CD14-positive monocyte (primary cell): ENCODE data around the gene BDKRB2. TPM values are rescaled to one million over a fixed set of nuclear protein-coding genes. Genes with fewer than 3 reads are reported as not detected.

Experiments used
- DNase-seq, 3 donors: peaks; one replicate each; pipeline ENCODE4 v3.0.0-alpha.2; 2011 to 2022
- H2AFZ ChIP-seq: 2 replicates; pipeline ENCODE4 v1.6.0; 2012; ENCODE audit warnings: mild to moderate bottlenecking, low read depth, low read length, inconsistent platforms; ENCODE audit not compliant: insufficient read depth, poor library complexity, severe bottlenecking
- H3K27ac ChIP-seq, 2 donors: 1 replicate in 1 of 2; 2 replicates in 1 of 2; pipeline ENCODE4 v1.5.1; 2012 to 2013; ENCODE audit warnings: low read length in 2 of 2, control low read depth in 1 of 2, inconsistent platforms in 1 of 2, low read depth in 1 of 2, mild to moderate bottlenecking in 1 of 2
- H3K27me3 ChIP-seq, 2 donors: one replicate each; pipeline versions ENCODE4 v1.6.0 to v1.6.1; 2011 to 2013; ENCODE audit warnings: low read length in 2 of 2; ENCODE audit not compliant: control insufficient read depth in 2 of 2, insufficient read depth in 2 of 2
- H3K36me3 ChIP-seq, 2 donors: replicated peaks in 1 of 2; 1 replicate in 1 of 2; 2 replicates in 1 of 2; pipeline versions ENCODE4 v1.5.1 to v1.6.1; 2012 to 2013; ENCODE audit warnings: low read length in 2 of 2, control low read depth in 1 of 2, inconsistent platforms in 1 of 2, mild to moderate bottlenecking in 1 of 2; ENCODE audit not compliant: insufficient read depth in 2 of 2, control insufficient read depth in 1 of 2
- H3K4me1 ChIP-seq, 2 donors: 1 replicate in 1 of 2; 2 replicates in 1 of 2; pipeline versions ENCODE4 v1.5.1 to v1.6.1; 2012 to 2013; ENCODE audit warnings: low read length in 2 of 2, control low read depth in 1 of 2, inconsistent platforms in 1 of 2, mild to moderate bottlenecking in 1 of 2, moderate library complexity in 1 of 2; ENCODE audit not compliant: insufficient read depth in 2 of 2, control insufficient read depth in 1 of 2
- H3K4me2 ChIP-seq: replicated peaks from 2 replicates; pipeline ENCODE3; 2012; ENCODE audit warnings: low read length, moderate library complexity, mild to moderate bottlenecking; ENCODE audit not compliant: poor library complexity, severe bottlenecking; ENCODE audit errors: extremely low read depth
- H3K4me3 ChIP-seq, 3 experiments: fragments of 200-600 bp in 1 of 3; sonication (generic) in 1 of 3; replicated peaks in 1 of 3; 1 replicate in 2 of 3; 2 replicates in 1 of 3; pipeline ENCODE4 v1.5.1; 2011 to 2013; ENCODE audit warnings: low read length in 3 of 3, mild to moderate bottlenecking in 3 of 3, control low read depth in 2 of 3, low read depth in 2 of 3, inconsistent platforms in 1 of 3, moderate library complexity in 1 of 3
- H3K79me2 ChIP-seq: 2 replicates; pipeline ENCODE4 v1.6.0; 2012; ENCODE audit warnings: mild to moderate bottlenecking, control low read depth, inconsistent platforms, low read length, moderate library complexity; ENCODE audit not compliant: insufficient read depth
- H3K9ac ChIP-seq: 2 replicates; pipeline ENCODE4 v1.6.0; 2017; ENCODE audit warnings: low read length, mild to moderate bottlenecking; ENCODE audit not compliant: insufficient read depth, poor library complexity, severe bottlenecking
- H3K9me3 ChIP-seq, 2 donors: replicated peaks in 1 of 2; 1 replicate in 1 of 2; 2 replicates in 1 of 2; pipeline versions ENCODE4 v1.5.1 to v1.6.1; 2012 to 2013; ENCODE audit warnings: low read length in 2 of 2, control low read depth in 1 of 2; ENCODE audit not compliant: control insufficient read depth in 1 of 2, insufficient read depth in 1 of 2
- H4K20me1 ChIP-seq: 2 replicates; pipeline ENCODE4 v1.6.0; 2012; ENCODE audit warnings: mild to moderate bottlenecking, low read length, control low read depth, moderate library complexity; ENCODE audit not compliant: insufficient read depth
- H3K27ac Mint-ChIP-seq, 7 donors: one replicate each; pipeline ENCODE4 v1.8.0; 2020; ENCODE audit warnings: mild to moderate bottlenecking in 7 of 7, mixed read lengths in 7 of 7, moderate library complexity in 6 of 7, inconsistent platforms in 2 of 7
- H3K27me3 Mint-ChIP-seq, 3 donors: one replicate each; pipeline ENCODE4 v1.8.0; 2021 to 2022; ENCODE audit warnings: low read depth in 3 of 3, mild to moderate bottlenecking in 3 of 3, mixed read lengths in 3 of 3, moderate library complexity in 3 of 3, inconsistent platforms in 1 of 3
- H3K36me3 Mint-ChIP-seq, 2 donors: one replicate each; pipeline ENCODE4 v1.8.0; 2020; ENCODE audit warnings: mixed read lengths in 2 of 2, inconsistent platforms in 1 of 2, mild to moderate bottlenecking in 1 of 2
- H3K4me1 Mint-ChIP-seq: one replicate; pipeline ENCODE4 v1.8.0; 2020; ENCODE audit warnings: mild to moderate bottlenecking, mixed read lengths
- H3K4me3 Mint-ChIP-seq, 2 donors: one replicate each; pipeline ENCODE4 v1.8.0; 2020; ENCODE audit warnings: mild to moderate bottlenecking in 2 of 2, mixed read lengths in 2 of 2, moderate library complexity in 1 of 2
- H3K9me3 Mint-ChIP-seq, 7 donors: one replicate each; pipeline ENCODE4 v1.8.0; 2020 to 2022; ENCODE audit warnings: mixed read lengths in 7 of 7, mild to moderate bottlenecking in 6 of 7, moderate library complexity in 6 of 7, inconsistent platforms in 2 of 7
- WGBS: methylation state at CpG from one replicate; pipeline ENCODE4 v1.1.5; 2013; ENCODE audit warnings: missing lambda C conversion rate; ENCODE audit not compliant: insufficient coverage; 5-methylcytosine and 5-hydroxymethylcytosine counted together
- intact Hi-C, 2 donors: fragments of 100-400 bp; cut with micrococcal nuclease; formaldehyde crosslinking; loops; one replicate each; pipeline versions ENCODE4 v1.15.0 to v1.15.1; 2023
- polyA plus RNA-seq, 3 donors: library from polyadenylated mRNA; depleted of rRNA in 1 of 3; unstranded in 2 of 3; stranded (reverse) in 1 of 3; fragments of 300-500 nt in 2 of 3; fragments of >200 nt in 1 of 3; fragmentation: Illumina TruSeq in 2 of 3; gene quantifications; 1 replicate in 2 of 3; 2 replicates in 1 of 3; pipeline ENCODE4 v1.2.3, GENCODE V29; 2012 to 2021
- TF ChIP-seq, protein P1 (sequence below): fragments of 200-600 bp; IDR thresholded peaks from one replicate; pipeline ENCODE4 v1.8.0; 2022; ENCODE audit warnings: antibody characterized with exemption, mild to moderate bottlenecking

BDKRB2 gene
- polyA plus RNA-seq, 3 donors: not detected

DNA sequence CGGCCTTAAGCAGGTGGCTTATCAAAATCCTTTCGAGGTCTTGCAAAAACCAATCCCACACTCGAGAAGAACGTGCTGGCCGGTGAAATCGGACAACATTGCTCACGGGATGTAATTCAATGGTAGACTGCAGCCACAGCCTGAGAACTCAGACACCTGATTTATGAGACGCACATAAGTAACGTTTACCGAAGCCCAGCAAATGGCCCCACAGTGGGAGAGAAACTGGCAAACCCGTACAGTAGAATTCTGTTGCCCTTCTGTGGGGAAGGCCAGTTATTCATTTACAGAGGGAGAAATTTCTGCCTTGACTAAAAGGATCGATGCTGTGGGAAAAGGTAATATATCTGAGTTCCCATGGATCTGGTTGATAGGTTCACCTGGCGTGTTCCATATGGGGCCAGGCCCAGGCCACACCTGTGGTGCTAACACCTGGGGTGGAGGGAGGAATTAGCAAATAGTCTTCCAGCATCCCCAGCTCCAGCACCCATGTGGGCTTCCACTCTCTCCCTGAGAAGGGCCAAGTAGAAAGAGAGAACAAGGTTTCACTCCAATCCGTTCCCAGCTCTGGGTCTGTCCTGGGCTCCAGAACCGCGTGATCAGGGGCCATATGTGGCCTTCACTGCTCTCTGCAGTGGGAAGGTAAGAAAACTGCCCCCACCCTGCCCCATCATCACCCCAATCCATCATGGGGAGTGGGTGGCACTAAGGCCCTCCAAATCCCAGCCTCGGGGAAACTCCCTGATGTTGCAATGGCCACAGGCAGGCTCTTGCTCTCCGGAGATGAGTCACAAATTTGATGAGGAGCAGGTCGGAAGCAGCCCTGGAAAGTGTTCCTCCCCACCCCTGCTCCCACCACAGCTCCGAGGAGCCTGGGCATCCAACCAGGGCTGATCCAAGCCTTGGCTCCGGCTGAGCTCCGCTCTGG lies 64.1 kb downstream of the BDKRB2 start:
- H3K4me1 ChIP-seq: no peaks in the 10 kb centered on the region
- peaks cover 0 to 15% (median 4%) of the 10 kb centered on the region in 7 donors for H3K9me3 Mint-ChIP-seq
- TF ChIP-seq, protein P1, sequence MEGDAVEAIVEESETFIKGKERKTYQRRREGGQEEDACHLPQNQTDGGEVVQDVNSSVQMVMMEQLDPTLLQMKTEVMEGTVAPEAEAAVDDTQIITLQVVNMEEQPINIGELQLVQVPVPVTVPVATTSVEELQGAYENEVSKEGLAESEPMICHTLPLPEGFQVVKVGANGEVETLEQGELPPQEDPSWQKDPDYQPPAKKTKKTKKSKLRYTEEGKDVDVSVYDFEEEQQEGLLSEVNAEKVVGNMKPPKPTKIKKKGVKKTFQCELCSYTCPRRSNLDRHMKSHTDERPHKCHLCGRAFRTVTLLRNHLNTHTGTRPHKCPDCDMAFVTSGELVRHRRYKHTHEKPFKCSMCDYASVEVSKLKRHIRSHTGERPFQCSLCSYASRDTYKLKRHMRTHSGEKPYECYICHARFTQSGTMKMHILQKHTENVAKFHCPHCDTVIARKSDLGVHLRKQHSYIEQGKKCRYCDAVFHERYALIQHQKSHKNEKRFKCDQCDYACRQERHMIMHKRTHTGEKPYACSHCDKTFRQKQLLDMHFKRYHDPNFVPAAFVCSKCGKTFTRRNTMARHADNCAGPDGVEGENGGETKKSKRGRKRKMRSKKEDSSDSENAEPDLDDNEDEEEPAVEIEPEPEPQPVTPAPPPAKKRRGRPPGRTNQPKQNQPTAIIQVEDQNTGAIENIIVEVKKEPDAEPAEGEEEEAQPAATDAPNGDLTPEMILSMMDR: no peak
- no peak overlapping the region for H2AFZ ChIP-seq
- H3K27ac Mint-ChIP-seq: no peak overlapping the region
- no peaks in the 10 kb centered on the region for H3K27me3 ChIP-seq
- H3K36me3 ChIP-seq: no peaks in the 10 kb centered on the region
- no peak overlapping the region for H3K27ac ChIP-seq
- H4K20me1 ChIP-seq: no peaks in the 10 kb centered on the region
- peaks cover 2 to 7% (median 4%) of the 10 kb centered on the region in 3 donors for H3K27me3 Mint-ChIP-seq
- no peaks in the 10 kb centered on the region for H3K4me1 Mint-ChIP-seq
- H3K9ac ChIP-seq: no peak overlapping the region
- H3K4me2 ChIP-seq: no peak overlapping the region
- H3K4me3 Mint-ChIP-seq: no peak overlapping the region
- no peaks in the 10 kb centered on the region for H3K79me2 ChIP-seq
- intact Hi-C loops: no loop called here
- 92% methylated on average over 17 of the region's 22 CpGs for WGBS
- DNase-seq: peak in 1 of 3 donors; percentile 25
- no peak overlapping the region for H3K4me3 ChIP-seq
- H3K36me3 Mint-ChIP-seq: no peaks in the 10 kb centered on the region
- peaks cover 0 to 2% of the 10 kb centered on the region in 2 donors for H3K9me3 ChIP-seq

DNA sequence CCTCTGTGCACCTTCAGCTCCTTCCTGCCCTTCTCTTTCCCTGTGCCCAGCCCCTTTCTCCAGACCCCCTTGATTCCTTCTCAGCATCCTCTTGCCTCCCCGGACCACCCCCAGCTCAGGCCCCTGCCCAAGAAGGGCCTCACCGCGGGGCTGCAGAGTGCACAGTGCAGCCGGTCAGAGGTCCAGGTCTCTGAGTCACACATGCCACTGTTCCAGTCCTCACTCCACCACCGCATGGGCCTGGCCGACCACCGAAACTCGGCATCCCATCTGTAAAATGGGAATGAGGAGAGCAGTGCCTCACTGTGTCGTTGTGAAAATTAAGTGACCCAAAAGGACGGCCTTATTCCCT lies 64.7 kb downstream of the BDKRB2 start:
- intact Hi-C loops: no loop called here
- no peaks in the 10 kb centered on the region for H3K27me3 ChIP-seq
- no peak for DNase-seq
- no peak overlapping the region for H3K9ac ChIP-seq
- H3K4me3 Mint-ChIP-seq: no peak overlapping the region
- H3K27ac ChIP-seq: no peak overlapping the region
- H3K4me3 ChIP-seq: no peak overlapping the region
- H2AFZ ChIP-seq: no peak overlapping the region
- H3K27me3 Mint-ChIP-seq: peaks cover 0 to 5% (median 4%) of the 10 kb centered on the region in 3 donors
- H3K4me2 ChIP-seq: no peak overlapping the region
- H3K9me3 Mint-ChIP-seq: peaks cover 0 to 14% (median 4%) of the 10 kb centered on the region in 7 donors
- no peaks in the 10 kb centered on the region for H3K79me2 ChIP-seq
- WGBS: 67% methylated on average over 2 of the region's 10 CpGs
- no peaks in the 10 kb centered on the region for H3K4me1 Mint-ChIP-seq
- H3K27ac Mint-ChIP-seq: peak overlapping the region in 1 of 7 donors; percentile 10
- TF ChIP-seq, protein P1: no peak
- no peaks in the 10 kb centered on the region for H3K4me1 ChIP-seq
- no peaks in the 10 kb centered on the region for H3K36me3 ChIP-seq
- peaks cover 0 to 2% of the 10 kb centered on the region in 2 donors for H3K9me3 ChIP-seq
- H4K20me1 ChIP-seq: no peaks in the 10 kb centered on the region
- no peaks in the 10 kb centered on the region for H3K36me3 Mint-ChIP-seq
